Testis (tissue), 2 donors: ENCODE data around the gene TMOD4.
"Not testable (repeated sequence)": the region's sequence is repeated elsewhere in the genome, so short reads cannot be mapped to it uniquely, and the experiment has no call there.

Experiments used
- CTCF ChIP-seq, 3 experiments: fragments of 450-650 bp in 2 of 3; fragments of 200-600 bp in 1 of 3; sonication (generic) in 1 of 3; IDR thresholded peaks; one replicate each; pipeline ENCODE4 v1.5.1; 2016 to 2019; ENCODE audit warnings: antibody characterized with exemption in 3 of 3, mild to moderate bottlenecking in 2 of 3, moderate library complexity in 1 of 3
- POLR2A ChIP-seq: fragments of 450-650 bp; IDR thresholded peaks from one replicate; pipeline ENCODE4 v1.6.1; 2017; ENCODE audit warnings: antibody characterized with exemption, mild to moderate bottlenecking, moderate library complexity

DNA sequence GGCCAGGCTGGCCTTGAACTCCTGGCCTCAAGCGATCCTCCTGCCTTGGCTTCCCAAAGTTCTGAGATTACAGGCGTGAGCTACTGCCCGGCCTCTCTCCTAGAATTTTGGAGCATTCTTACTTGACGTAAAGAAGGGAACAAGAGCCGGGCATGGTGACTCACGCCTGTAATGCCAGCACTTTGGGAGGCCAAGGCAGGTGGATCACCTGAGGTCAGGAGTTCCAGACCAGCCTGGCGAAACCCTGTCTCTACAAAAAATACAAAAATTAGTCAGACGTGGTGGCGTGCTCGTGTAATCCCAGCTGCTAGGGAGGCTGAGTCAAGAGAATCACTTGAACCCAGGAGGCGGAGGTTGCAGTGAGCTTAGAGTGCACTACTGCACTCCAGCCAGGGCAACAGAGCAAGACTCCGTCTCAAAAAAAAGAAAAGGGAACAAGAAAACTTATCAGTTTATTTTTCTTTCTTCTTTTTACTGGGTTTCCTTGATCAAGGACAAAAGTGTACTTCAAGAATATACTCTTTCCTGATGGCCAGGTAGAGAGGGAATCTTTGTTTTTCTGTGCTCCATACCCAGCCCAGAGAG is 29.7 kb upstream of the TMOD4 start:
- not testable (repeated sequence) for TF ChIP-seq CTCF (IDR thresholded peaks at IDR 0.05); POLR2A
